ENCODE data around the gene NR6A1. TPM values are rescaled to one million over a fixed set of nuclear protein-coding genes. Genes with fewer than 3 reads are reported as not detected.

Gene NR6A1
- total RNA-seq, 2 experiments from 2014 or later = not detected

GRCh38 chr9:124664143-124664542, 107.0 kb downstream of the NR6A1 start:
- Mint-ChIP-seq H3K27me3 (peaks cover 17% of the 10 kb centered on the region), H3K4me1 (ENCODE audit: low read depth) (peaks cover 20% of the 10 kb centered on the region), H3K4me3 (no peak overlapping the region), H3K9me3 (no peaks in the 10 kb centered on the region), H3K27ac (no peak overlapping the region), H3K36me3 (ENCODE audit: low read depth) (no peaks in the 10 kb centered on the region)
- peaks cover 2 to 4% of the 10 kb centered on the region in 2 experiments for H3K27me3 ChIP-seq (ENCODE audit: control insufficient read depth in 1 of 2, insufficient read depth in 2 of 2, low read length in 2 of 2)
- H3K36me3 ChIP-seq (ENCODE audit: insufficient read depth, low read length) = no peaks in the 10 kb centered on the region
- no peaks in the 10 kb centered on the region for H3K9me3 ChIP-seq (ENCODE audit: control insufficient read depth in 1 of 2, insufficient read depth in 1 of 2, low read length in 2 of 2)
- no peak overlapping the region for H3K4me3 ChIP-seq (ENCODE audit: low read length)
- H3K4me1 ChIP-seq (ENCODE audit: insufficient read depth, low read length) = peaks cover 8% of the 10 kb centered on the region
- DNase-seq (no peak), ATAC-seq (ENCODE audit: poor library complexity) (no peak)
- H3K27ac ChIP-seq (ENCODE audit: low read depth in 1 of 2, low read length in 2 of 2) = no peak overlapping the region
- intact Hi-C loops (cut with DNase I, micrococcal nuclease) = no loop called here
- ChIA-PET CTCF (interaction anchor here (0.7 kb wide), 1 partner anchor 194 kb away, joined by 3 read pairs; no protein-coding TSS in a partner anchor), POLR2A (no interaction called here)
- no peak for TF ChIP-seq CTCF (IDR thresholded peaks at IDR 0.05)

- no peaks in the 10 kb centered on the region for H3K9me3 Mint-ChIP-seq
- ChIA-PET CTCF (no interaction called here), POLR2A (no interaction called here)
- H3K4me1 ChIP-seq (ENCODE audit: insufficient read depth, low read length) = peaks cover 10% of the 10 kb centered on the region
- peaks cover 2 to 4% of the 10 kb centered on the region in 2 experiments for H3K27me3 ChIP-seq (ENCODE audit: control insufficient read depth in 1 of 2, insufficient read depth in 2 of 2, low read length in 2 of 2)
- H3K36me3 Mint-ChIP-seq (ENCODE audit: low read depth) = no peaks in the 10 kb centered on the region
- no peaks in the 10 kb centered on the region for H3K36me3 ChIP-seq (ENCODE audit: insufficient read depth, low read length)
- no peak overlapping the region for H3K4me3 ChIP-seq (ENCODE audit: low read length)
- H3K27me3 Mint-ChIP-seq = peaks cover 17% of the 10 kb centered on the region
- no peaks in the 10 kb centered on the region for H3K9me3 ChIP-seq (ENCODE audit: control insufficient read depth in 1 of 2, insufficient read depth in 1 of 2, low read length in 2 of 2)
- H3K27ac ChIP-seq (ENCODE audit: low read depth in 1 of 2, low read length in 2 of 2) = no peak overlapping the region
- ATAC-seq (ENCODE audit: poor library complexity) (no peak), DNase-seq (no peak)
- H3K27ac Mint-ChIP-seq = no peak overlapping the region
- intact Hi-C loops (cut with DNase I, micrococcal nuclease) = no loop called here
- no peak for TF ChIP-seq CTCF (IDR thresholded peaks at IDR 0.05)
- H3K4me3 Mint-ChIP-seq = no peak overlapping the region
- peaks cover 28% of the 10 kb centered on the region for H3K4me1 Mint-ChIP-seq (ENCODE audit: low read depth)
Measured at GRCh38 chr9:124663046-124663961, 107.8 kb downstream of the NR6A1 start.

GRCh38 chr9:124662561-124662960, 108.5 kb downstream of the NR6A1 start:
- intact Hi-C loops (cut with DNase I, micrococcal nuclease) = no loop called here
- H3K4me3 Mint-ChIP-seq = no peak overlapping the region
- H3K27me3 Mint-ChIP-seq = peaks cover 17% of the 10 kb centered on the region
- no peak for DNase-seq
- H3K4me1 Mint-ChIP-seq (ENCODE audit: low read depth) = peaks cover 35% of the 10 kb centered on the region
- H3K36me3 ChIP-seq (ENCODE audit: insufficient read depth, low read length) = no peaks in the 10 kb centered on the region
- H3K4me3 ChIP-seq (ENCODE audit: low read length) = no peak overlapping the region
- H3K36me3 Mint-ChIP-seq (ENCODE audit: low read depth) = no peaks in the 10 kb centered on the region
- H3K27ac Mint-ChIP-seq = no peak overlapping the region
- ATAC-seq (ENCODE audit: poor library complexity) = no peak
- peaks cover 2 to 4% of the 10 kb centered on the region in 2 experiments for H3K27me3 ChIP-seq (ENCODE audit: control insufficient read depth in 1 of 2, insufficient read depth in 2 of 2, low read length in 2 of 2)
- no peak for TF ChIP-seq CTCF (IDR thresholded peaks at IDR 0.05)
- H3K9me3 ChIP-seq (ENCODE audit: control insufficient read depth in 1 of 2, insufficient read depth in 1 of 2, low read length in 2 of 2) = no peaks in the 10 kb centered on the region
- no peaks in the 10 kb centered on the region for H3K9me3 Mint-ChIP-seq
- CTCF ChIA-PET = no interaction called here
- POLR2A ChIA-PET = no interaction called here
- peaks cover 10% of the 10 kb centered on the region for H3K4me1 ChIP-seq (ENCODE audit: insufficient read depth, low read length)
- H3K27ac ChIP-seq (ENCODE audit: low read depth in 1 of 2, low read length in 2 of 2) = no peak overlapping the region
